Bronchial epithelial cell (primary cell): ENCODE measurements around the gene PAM. TPM values are rescaled to one million over a fixed set of nuclear protein-coding genes. Genes with fewer than 3 reads are reported as not detected.

ENCODE experiments used
- DNase-seq: peaks from one replicate; pipeline ENCODE4 v3.0.0-alpha.2; 2010; ENCODE audit warnings: low read depth
- FAIRE-seq: peaks from 2 replicates; lab custom pipeline; 2011; peaks lifted over from hg19 to GRCh38; lab: Jason Lieb, UNC
- H3K27me3 ChIP-seq: 2 replicates; pipeline ENCODE4 v1.5.1; 2011; ENCODE audit warnings: low read length; ENCODE audit not compliant: control insufficient read depth, insufficient read depth
- H3K36me3 ChIP-seq: 2 replicates; pipeline ENCODE4 v1.5.1; 2011; ENCODE audit warnings: low read length; ENCODE audit not compliant: control insufficient read depth, insufficient read depth
- H3K4me3 ChIP-seq: 2 replicates; pipeline ENCODE4 v1.5.1; 2011; ENCODE audit warnings: mild to moderate bottlenecking, low read depth, low read length, control low read depth
- CTCF ChIP-seq: IDR thresholded peaks from 2 replicates; pipeline ENCODE4 v1.5.1; 2011; ENCODE audit warnings: mild to moderate bottlenecking, moderate library complexity, low read length, control low read depth, inconsistent platforms; ENCODE audit not compliant: insufficient read depth, severe bottlenecking
- total RNA-seq: library from RNA; depleted of rRNA; stranded (reverse); fragments of >200 nt; gene quantifications from 2 replicates; pipeline ENCODE4 v1.2.1, GENCODE V29; 2014

PAM gene
- total RNA-seq, 1 donor from 2014 or later: 68.4 TPM

DNA sequence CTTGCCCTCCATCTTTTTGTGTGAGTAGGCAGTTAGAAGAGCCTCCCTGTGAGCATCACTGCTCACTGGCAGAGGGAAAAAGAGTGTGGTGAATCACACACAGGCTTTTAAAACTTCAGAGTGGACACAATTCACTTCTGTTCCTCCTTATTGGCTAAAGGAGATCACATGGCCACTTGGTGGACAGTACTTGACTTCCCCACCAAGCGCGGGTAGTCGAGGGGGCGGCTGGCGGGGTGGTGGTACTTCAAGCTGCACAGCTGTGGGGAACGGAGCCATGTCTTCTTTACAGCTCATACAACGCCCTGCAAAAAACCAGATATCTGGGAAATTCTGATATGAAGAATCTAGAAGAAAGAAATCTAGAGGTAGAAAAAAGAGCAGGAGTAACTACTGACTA, 95.4 kb downstream of the PAM start:
- TF ChIP-seq CTCF: no peak
- no peak for FAIRE-seq
- H3K36me3 ChIP-seq: no peaks in the 10 kb centered on the region

GRCh38 chr5:102853680-102854079, 98.6 kb downstream of the PAM start:
- TF ChIP-seq CTCF: no peak
- FAIRE-seq: no peak
- DNase-seq: no peak
- H3K36me3 ChIP-seq: no peaks in the 10 kb centered on the region
- no peak overlapping the region for H3K4me3 ChIP-seq
- H3K27me3 ChIP-seq: no peaks in the 10 kb centered on the region

More for the DNA sequence above, 95.4 kb downstream of the PAM start:
- H3K27me3 ChIP-seq: no peaks in the 10 kb centered on the region
- H3K4me3 ChIP-seq: no peak overlapping the region
- no peak for DNase-seq

DNA sequence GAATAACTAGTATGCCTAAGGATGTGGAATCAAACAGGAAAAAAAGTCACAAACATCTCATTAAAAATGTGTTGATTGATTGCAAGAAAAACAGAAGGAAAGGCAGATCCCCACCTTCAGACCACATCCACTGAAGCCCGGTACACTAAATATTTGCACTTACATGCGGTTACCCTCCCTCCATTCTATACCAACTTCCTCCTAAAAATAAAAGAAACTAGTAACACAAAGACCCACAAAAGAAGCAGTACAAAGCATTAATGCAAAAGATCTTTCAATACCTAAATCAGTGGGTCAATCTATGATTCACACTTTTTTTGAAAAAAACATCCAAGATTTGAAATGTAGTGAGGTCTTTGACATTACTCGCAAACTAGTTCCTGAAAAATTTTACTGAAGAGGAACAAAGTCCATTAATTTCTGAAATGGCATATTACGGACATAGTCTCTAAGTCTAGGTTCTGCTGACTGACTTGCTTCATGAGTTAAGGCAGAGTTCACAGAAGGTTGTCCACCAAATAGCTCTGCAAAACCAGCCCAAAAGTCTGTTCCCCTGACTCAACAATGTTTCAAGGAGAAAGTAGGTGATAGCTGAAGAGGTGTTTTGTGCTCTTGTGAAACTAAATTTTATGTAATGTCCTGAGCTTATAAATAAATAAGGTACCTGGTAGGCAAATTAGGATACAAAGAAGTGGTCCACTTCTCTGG, 100.7 kb downstream of the PAM start:
- TF ChIP-seq CTCF: no peak
- DNase-seq (no peak), FAIRE-seq (no peak)
- Histone ChIP-seq H3K36me3 (no peaks in the 10 kb centered on the region), H3K4me3 (no peak overlapping the region), H3K27me3 (no peaks in the 10 kb centered on the region)

DNA sequence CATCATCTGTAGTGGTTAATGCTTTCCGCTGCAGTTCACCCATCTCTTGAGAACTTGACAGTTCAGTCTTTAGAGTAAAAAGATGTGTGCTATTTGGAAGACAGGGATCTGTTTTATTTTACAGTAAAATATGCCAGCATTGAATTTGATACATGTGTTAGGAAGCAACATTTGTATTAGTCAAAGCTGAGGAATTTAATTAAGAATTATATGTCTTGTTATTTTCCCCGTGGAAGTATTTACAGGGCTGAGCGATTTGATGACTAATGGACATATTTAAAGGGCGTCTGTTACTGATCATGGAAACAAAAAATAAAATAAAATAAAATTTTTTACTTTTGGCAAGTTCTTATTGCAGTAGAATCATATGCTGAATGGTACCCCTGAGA, 101.3 kb downstream of the PAM start:
- no peak for TF ChIP-seq CTCF
- Histone ChIP-seq H3K27me3 (no peaks in the 10 kb centered on the region), H3K36me3 (no peaks in the 10 kb centered on the region), H3K4me3 (no peak overlapping the region)
- DNase-seq (peak; percentile 58), FAIRE-seq (no peak)

GRCh38 chr5:102857076-102857818, 102.1 kb downstream of the PAM start:
- TF ChIP-seq CTCF: no peak
- Histone ChIP-seq H3K36me3 (no peaks in the 10 kb centered on the region), H3K4me3 (no peak overlapping the region), H3K27me3 (no peaks in the 10 kb centered on the region)
- DNase-seq (no peak), FAIRE-seq (no peak)
